GM18520 (cell line): ENCODE results near the gene CBX8.
A peak's percentile ranks its signal among the peaks of the same experiment; 100 is the strongest.

Experiments
- ATAC-seq: cut with Tn5 transposase; IDR thresholded peaks from one replicate; pipeline ENCODE4 v1.9.1; 2021; ENCODE audit not compliant: unreplicated experiment

Gene CBX8

GRCh38 chr17:79821331-79822095 is 24.6 kb upstream of the CBX8 start:
- no peak for ATAC-seq

DNA sequence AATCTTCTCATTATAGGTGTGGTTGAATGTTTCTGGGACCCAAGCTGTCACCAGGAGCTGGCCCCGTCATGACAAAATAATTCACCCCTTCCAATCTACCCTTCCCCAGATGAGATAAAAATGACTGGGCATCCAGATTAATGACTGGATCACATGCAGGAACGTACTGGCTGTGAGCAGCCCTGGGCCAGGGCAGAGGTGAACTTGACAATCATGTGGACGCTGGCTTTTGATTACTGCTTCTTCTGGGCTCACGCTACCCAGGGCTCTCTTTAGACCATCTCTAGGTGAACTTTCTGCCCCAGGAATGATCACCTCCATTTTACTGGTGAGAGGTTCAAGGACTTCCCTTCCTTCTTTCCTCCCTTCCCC is 24.1 kb upstream of the CBX8 start:
- ATAC-seq = no peak

DNA sequence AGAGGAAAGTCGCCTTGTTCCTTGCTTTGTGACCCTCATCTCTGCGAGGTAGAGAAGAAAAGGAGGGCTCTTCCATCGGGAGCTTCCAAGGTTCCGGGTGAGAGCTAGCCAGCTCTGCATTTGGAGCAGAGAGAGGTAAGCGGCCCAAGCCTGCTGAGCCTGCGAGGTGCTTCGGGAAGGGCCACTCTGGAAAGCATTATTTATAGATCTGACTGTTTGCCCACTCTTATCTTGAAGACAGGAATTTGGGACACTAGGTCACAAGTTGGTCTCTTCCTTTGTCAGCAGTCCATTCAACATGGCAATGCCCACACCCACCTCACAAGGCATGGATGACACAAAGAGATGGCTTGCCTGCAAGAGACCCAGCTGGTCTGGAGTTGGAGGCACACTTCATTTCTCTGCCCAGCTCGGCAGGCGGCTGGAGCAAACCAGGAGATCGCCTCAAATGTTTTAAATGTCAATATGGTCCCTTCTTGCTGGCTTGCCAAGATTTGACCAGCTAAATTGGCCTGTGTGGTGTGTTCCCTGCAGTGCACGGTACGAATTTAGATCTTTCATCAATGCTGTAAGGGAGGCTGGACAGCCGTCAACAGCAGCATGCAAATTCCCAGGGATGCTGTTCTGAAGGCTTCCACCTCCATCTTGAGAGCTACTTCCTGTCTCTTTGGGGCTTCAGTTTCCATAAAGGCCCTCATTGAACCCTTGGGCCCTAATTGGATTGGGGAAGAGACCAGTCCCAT is 22.8 kb upstream of the CBX8 start:
- ATAC-seq = no peak

DNA sequence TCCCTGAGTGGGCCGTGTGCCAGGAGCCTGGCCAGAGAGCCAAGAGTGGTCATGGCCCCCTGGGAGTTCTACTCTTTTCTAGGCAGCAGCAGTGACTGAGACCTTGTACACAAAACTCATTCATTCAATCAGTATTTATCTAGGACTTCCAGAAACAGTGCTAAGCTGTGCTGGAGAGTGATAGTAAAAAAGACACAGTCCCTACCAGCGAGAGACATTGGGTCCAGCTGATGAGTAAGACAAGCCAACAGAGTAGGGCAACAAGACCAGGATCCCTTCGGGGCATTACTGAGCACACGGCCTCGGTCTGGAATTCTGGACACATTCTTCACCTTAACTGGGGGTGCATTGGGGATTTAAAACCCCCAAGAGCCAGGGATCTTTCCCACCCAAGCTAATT is 22.2 kb upstream of the CBX8 start:
- ATAC-seq = no peak

- ATAC-seq = no peak
Measured at GRCh38 chr17:79818026-79818758, 21.3 kb upstream of the CBX8 start.

GRCh38 chr17:79815836-79816461 is 19.1 kb upstream of the CBX8 start:
- no peak for ATAC-seq

DNA sequence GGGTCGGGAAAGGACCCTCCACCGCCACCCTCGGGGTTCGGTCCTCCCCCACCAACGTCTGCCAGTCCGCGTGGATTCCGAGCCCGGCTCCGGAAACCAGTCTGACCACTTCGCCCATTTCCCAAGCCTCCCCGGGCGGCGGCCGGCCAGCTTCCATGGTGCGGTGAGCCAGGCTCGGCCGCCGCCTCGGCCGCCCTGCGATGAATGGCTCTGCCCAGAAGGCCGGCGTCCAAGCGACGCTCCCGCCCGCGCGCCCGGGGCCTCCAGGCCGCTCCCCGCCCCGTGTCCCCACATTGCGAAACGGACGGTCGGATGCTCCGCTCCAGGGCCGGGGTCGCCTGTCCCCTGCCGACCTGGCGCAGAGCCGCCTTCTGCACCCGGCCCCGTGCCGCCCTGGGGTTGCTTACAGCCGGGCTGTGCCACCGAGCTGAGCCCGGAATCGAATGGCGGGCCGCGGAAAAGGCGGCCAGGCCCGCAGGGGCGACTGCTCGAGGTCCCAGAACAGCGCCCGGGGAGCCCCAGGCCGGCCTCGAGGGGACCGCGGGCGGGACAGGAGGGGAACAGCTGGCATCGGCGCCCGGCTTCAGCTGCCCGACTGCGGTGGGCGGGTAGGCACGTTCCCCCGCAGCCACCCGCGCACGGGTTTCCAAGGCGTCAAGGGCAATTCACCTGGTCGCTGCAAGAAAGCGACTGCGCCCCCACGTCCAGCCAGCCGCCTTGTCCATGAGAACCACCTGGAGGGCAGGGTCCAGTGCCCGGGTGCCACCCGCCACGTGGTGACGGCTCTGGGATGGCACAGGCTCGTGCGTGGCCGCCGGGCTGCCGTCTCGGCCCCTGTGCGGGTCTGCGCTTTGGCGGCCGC is 18.3 kb upstream of the CBX8 start:
- ATAC-seq = no peak

DNA sequence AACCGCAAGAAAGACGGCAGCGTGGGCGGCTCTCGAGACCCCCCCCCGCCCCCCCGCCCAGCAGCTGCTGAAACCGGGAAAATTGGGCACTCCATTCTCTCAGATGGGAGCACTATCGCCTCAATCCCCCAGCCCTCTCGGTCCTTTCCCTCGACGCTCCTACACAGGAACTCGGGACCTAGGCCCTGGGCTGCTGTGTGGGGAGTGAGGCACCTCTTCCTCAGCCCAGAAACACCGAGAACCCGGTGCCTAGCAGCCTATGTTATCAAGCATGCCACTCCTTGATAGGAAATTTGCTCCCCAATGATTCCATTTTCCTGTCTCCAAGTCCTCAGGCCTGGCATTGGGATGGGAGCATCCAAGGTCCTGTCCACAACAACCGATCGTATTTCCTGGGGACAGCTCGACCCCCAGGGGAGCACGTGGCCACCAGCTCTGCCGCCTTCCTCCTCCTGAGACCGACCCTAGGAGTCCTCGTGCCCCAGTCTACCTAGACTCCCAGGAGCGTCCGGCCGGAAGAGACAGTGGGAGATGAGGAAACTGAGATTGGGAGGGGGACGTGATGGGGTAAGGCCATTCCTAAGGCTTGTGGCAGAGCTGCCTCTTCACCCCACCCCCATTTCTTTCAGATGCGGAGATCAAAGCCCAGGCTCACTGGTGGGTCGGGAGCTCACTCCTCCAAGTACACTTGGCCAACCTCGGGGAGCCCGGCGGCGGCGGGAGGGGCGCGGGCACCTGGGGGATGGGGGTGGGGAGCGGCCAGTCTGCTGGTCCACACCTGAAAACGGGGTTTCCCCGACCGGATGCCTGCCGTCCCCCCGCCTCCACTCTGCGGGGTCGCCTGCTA is 17.5 kb upstream of the CBX8 start:
- no peak for ATAC-seq

DNA sequence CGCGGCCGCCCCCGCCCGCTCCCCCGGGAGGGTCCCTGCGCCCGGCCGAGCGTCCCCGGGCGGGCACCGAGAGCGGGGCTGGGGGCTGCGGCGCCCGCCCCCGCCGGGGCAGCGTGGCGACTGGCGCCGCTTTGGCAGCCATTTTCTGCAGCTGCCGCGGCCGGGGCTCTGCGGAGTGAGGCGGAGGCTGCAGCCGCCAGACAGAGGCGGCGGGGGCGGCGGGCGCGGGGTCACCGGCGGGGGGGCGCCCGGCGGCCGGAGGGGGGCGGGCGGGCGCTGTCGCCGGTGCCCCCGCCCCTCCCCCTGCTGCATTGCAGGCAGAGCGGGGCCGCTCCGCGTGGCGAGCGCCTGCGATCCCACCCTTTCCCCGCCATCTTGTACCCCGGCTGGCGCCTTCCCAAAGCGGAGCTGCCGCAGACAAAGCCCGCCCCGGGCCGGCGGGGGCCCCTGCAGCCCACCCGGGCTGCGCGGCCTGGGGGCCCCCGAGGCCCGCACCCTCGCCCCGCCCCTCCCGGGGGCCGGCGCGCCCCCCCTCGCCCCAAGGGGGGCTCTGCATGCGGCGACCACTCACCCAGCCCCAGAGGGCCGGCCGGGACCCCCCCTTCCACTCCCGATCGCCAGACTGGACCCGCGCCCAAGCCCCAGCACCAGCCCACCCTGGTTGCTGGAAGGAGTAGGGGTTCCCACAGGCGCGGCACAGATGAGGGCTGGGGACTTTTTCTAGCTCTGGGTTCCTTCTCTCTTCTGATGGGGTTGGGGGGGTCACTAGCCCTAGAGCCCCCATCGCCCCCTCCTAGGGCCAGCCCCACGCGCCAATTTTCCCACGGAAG is 16.6 kb upstream of the CBX8 start:
- ATAC-seq = no peak

DNA sequence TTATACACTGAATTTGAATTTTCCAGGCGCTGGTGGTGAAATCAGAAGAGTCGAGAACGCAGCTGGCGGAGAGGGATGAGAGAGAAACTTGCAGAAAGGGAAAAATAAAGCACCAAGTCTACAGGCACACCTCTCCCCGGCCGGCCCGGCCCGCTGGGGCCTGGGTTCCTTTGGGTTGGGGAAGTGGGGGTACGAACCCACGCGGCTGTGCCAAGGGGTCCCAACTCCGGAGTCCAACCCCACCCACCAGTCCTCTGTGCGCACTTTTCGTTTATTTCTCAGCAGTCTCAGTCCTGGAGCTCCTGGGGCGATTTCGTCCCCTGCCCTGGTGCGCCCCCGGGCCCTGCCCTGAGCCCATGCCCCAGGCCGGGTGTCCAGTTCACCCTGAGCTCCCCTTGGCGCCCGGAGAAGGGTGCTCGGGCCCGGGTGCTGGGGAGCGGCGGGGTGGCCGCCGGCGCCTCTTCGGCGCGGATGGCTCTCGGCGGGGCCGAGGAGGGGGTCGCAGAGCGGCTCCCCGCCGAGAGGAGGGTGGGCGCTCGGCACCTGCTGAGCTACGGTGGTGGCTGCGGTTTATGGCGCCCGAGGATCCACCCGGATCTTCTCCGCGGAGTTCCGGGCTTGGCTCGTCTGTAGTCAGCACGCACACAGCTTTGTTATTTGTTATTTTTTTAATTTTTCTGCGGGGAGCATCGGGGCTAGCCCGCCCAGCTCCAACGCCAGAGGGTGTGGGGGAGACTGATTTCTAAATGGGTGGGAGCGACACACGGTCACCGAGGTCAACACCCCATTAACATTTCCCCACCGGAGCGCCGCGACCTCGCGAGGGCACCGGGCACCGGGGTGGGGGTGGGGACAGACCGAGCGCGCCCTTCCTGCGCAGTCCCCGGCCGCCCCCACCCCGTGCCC is 15.7 kb upstream of the CBX8 start:
- ATAC-seq = no peak

GRCh38 chr17:79811868-79812352 is 15.0 kb upstream of the CBX8 start:
- ATAC-seq = no peak

DNA sequence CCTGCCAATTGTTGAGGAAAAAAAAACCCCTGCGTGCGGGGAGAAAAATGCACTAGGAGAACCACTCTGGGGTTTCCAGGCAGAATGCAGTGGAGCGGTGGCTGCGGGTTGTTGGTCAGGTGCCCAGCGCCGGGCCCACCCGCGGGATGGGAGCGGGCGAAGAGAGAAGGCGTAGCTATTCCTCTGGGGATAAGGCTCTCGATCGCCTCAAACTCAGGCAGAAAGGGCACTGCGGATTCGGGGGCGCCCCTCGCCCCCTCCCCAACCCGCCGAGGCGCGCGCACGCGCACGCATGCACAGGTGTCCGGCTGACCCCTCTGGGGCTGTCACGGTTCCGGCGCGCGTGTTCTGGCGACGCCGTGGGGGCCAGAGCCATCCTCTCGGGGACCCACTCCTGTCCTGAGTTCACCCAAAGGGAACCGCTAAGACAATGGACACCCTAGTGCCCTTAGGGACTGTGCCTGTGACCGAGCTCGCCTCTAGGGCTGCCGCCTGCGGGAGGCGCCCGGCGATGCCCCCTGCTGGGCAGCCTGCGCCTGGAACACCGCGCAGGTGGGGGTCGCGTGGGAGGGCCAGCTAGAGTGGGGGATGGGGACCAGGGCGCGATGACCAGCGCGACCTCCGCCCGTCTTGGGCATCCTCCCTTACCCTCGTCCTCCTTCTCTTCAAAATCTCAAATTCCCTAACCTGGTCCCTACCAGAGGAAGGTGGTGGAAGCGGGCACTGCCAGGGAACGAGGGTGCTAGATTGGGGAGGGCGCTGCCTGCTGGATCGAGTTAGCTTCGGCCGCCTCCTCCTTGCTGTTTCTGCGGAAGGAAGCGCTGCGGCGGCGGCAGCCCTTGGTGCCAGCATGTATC is 14.4 kb upstream of the CBX8 start:
- ATAC-seq = no peak

DNA sequence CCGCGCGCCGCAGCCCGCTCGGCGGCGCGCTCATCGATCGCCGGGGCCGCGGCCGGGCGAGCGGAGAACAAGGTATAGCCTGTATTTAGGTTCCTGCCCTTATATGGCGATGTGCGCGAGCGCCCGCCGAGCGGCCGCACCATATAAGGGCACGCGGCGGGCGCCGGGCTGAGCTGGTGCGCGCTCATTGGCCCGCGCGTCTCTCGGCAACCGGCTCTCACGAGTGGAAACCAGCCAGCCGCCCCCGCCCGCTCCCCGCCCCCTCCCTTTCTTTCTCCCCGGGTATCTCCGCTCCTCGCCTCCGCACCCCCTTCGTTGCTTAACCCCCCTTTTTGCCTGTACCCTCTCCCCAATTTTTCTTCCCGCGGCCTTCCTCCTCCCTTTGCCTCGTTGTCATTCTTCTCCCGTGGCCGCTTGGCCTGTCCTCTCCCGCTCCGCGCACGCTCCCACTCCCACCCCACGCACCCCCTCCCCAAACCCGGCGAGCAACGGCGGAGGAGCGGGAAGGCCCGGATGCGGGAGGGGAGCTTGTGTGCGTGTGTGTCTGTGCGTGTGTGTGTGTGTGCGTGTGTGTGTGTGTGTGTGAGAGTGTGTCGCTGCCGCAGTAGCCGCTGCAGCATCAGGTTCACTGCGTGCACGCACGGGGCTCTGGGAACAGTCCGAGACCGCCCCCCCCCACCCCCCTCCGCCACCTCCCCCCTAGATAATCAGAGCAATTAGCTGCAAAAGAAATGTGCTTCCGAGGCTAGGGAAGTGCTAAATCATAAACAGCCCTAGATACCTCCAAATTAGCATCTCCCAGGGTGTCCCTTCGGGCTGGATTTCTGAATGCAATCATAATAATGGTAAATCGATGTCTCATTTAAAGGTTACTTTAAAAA is 13.5 kb upstream of the CBX8 start:
- ATAC-seq = peak; percentile 43

DNA sequence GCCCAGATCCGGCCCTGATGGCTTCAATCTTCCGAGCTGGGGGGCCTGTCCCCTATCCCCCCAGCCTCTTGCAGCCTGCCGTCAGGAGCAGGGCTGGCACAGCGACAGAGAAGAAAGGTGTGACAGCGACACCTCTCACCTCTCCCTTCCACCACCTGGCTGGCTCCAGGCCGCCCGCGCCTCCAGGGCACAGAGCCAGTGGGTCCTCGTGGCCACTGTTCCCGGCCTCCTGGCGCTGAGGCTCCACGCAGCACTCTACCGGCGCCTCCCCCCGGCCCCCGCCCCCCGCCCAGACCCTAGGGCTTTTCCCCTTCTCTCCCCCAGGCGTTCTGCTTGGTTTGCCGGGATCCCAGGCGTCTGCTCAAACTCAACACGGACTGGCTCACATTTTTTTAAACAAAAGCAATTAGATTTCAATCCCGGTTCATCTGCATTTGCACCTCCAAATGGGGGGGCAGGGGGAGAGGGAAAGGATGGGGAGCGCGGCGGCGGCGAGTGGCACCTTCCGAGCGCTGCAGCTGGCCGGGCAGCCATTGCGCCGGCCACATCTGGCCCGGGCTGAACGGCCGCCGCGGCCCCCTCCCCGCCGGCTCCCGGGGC is 12.8 kb upstream of the CBX8 start:
- no peak for ATAC-seq
